Uterus (tissue), 4 donors: ENCODE results near the gene DPEP1. TPM values are rescaled to one million over a fixed set of nuclear protein-coding genes. Genes with fewer than 3 reads are reported as not detected.

Experiments used
- DNase-seq, 2 donors: peaks; one replicate each; pipeline ENCODE4 v3.0.0-alpha.2; 2019 to 2020
- H3K27ac ChIP-seq, 2 donors: fragments of 200-600 bp; sonication (generic); 1 replicate in 1 of 2; 2 replicates in 1 of 2; pipeline ENCODE4 v1.5.1; 2016 to 2018
- H3K27me3 ChIP-seq, 2 donors: fragments of 200-600 bp; sonication (generic); one replicate each; pipeline ENCODE4 v1.5.1; 2018 to 2019; ENCODE audit warnings: control low read depth in 1 of 2
- H3K36me3 ChIP-seq, 2 donors: fragments of 200-600 bp; sonication (generic); one replicate each; pipeline ENCODE4 v1.5.1; 2019; ENCODE audit warnings: control low read depth in 1 of 2
- H3K4me1 ChIP-seq, 2 donors: fragments of 200-600 bp; sonication (generic); one replicate each; pipeline ENCODE4 v1.5.1; 2018 to 2019; ENCODE audit warnings: control low read depth in 1 of 2
- H3K4me3 ChIP-seq, 2 donors: fragments of 200-600 bp; sonication (generic); 1 replicate in 1 of 2; 2 replicates in 1 of 2; pipeline ENCODE4 v1.5.1; 2018 to 2019; ENCODE audit warnings: mild to moderate bottlenecking in 1 of 2
- H3K9me3 ChIP-seq, 2 donors: fragments of 200-600 bp; sonication (generic); one replicate each; pipeline ENCODE4 v1.5.1; 2019; ENCODE audit warnings: control low read depth in 1 of 2
- POLR2A ChIP-seq, 2 donors: fragments of 450-650 bp; IDR thresholded peaks; one replicate each; pipeline ENCODE4 v1.6.1; 2016; ENCODE audit warnings: antibody characterized with exemption in 2 of 2, mild to moderate bottlenecking in 1 of 2, moderate library complexity in 1 of 2
- intact Hi-C: fragments of 100-400 bp; cut with DNase I; formaldehyde crosslinking; loops from one replicate; pipeline ENCODE4 v1.15.1; 2023; ENCODE audit warnings: low total_unique reads
- total RNA-seq, 4 donors: library from RNA; depleted of rRNA in 3 of 4; stranded (reverse); fragments of >200 nt in 3 of 4; gene quantifications; one replicate each; pipeline versions ENCODE4 v1.1.0 to v1.2.4, GENCODE V29; 2014 to 2023
- TF ChIP-seq, protein P1 (sequence below), 4 experiments: fragments of 200-600 bp in 2 of 4; fragments of 450-650 bp in 2 of 4; sonication (generic) in 2 of 4; IDR thresholded peaks; one replicate each; pipeline ENCODE4 v1.5.1; 2016 to 2019; ENCODE audit warnings: antibody characterized with exemption in 4 of 4, mild to moderate bottlenecking in 2 of 4, moderate library complexity in 1 of 4
- donor health status: DM: yes; HTN: yes; CAD: no.

DPEP1 gene
- 1 to 10 TPM in 2 of 4 donors, not detected in 2; 1.0 to 5.5 TPM for total RNA-seq

DNA sequence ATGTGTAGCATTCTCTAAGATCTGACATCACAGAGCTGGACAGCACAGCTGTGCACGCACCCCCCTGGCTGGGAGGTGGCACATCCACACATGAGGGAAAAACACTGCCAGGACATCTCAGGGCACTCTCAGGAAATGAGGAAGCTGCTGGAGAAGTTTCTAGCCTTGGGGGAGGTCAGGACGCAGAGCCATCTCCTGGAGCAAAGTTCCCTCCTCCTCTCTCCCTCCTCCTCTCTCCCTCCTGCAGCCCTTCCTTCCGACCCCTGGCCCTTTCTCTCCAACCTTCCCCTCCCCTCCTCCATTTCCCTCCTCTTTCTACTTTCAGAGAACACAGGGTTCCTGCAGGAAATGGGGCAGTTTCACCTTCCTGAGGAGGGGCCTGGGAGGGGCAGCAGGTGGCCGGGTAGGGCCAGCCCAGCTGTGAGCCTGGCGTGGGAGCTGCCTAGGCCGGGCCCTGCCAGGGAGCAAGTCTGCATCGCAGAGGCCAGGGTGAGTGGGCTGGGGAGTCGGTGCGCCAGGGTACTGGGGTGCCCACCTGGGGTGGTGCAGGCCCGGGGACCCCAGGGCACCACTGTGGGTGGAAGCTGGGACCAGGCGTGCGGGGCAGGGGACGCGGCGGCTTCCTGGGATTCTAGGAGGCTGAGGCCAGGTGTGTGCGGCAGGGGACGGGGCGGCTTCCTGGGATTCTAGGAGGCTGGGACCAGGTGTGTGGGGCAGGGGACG lies at the start of gene DPEP1:
Gene DPEP1 (plus strand): TSS at position 412 of the 723 bp plus-strand sequence. CDS start 16,769 bp downstream, outside the sequence.
- no peaks in the 10 kb centered on the region for H3K36me3 ChIP-seq
- no peak for DNase-seq
- no peaks in the 10 kb centered on the region for H3K27me3 ChIP-seq
- H3K27ac ChIP-seq: no peak within 1 kb of the TSS
- no peaks in the 10 kb centered on the region for H3K4me1 ChIP-seq
- TF ChIP-seq POLR2A (IDR thresholded peaks at IDR 0.05): no peak
- TF ChIP-seq, protein P1, sequence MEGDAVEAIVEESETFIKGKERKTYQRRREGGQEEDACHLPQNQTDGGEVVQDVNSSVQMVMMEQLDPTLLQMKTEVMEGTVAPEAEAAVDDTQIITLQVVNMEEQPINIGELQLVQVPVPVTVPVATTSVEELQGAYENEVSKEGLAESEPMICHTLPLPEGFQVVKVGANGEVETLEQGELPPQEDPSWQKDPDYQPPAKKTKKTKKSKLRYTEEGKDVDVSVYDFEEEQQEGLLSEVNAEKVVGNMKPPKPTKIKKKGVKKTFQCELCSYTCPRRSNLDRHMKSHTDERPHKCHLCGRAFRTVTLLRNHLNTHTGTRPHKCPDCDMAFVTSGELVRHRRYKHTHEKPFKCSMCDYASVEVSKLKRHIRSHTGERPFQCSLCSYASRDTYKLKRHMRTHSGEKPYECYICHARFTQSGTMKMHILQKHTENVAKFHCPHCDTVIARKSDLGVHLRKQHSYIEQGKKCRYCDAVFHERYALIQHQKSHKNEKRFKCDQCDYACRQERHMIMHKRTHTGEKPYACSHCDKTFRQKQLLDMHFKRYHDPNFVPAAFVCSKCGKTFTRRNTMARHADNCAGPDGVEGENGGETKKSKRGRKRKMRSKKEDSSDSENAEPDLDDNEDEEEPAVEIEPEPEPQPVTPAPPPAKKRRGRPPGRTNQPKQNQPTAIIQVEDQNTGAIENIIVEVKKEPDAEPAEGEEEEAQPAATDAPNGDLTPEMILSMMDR (IDR thresholded peaks at IDR 0.05): no peak
- no peak within 1 kb of the TSS for H3K4me3 ChIP-seq
- intact Hi-C loops: no loop called here
- no peaks in the 10 kb centered on the region for H3K9me3 ChIP-seq

DNA sequence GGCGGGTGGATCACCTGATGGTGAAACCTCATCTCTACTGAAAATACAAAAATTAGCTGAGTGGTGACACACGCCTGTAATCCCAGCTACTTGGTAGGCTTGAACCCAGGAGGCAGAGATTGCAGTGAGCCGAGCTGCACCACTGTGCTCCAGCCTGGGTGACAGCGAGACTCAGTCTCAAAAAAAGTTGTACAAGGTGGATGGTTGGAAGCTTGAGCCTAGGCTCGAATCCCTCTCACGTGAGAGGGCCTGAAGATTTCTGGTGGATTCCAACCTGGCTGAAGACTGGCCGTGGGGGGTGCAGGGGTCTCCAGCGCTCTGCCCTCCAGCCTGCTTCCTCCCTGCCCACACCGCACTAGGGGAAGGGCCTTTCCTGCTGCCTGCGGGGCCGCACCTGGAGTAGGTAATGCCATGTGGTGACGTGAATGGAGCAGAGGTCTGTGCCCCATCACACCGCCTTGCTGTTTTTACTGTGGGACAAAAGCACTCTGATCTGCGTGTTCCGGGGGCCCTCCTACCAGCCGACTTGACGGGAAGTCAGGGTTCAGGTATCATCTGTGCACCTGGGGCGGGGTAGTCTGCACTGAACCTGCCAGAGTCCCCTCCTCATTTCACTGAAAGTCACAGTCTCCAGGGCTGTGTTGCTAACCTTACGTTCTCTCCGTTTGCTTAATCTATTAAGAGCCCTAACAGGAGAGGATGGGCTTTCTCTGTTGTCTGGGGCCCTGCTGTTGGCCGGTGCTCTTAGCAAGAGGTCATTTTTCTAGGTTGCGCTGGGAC lies 48.8 kb upstream of the DPEP1 start:
- intact Hi-C loops: no loop called here
- Histone ChIP-seq H3K36me3 (no peaks in the 10 kb centered on the region), H3K4me1 (peaks cover 0 to 15% of the 10 kb centered on the region in 2 donors), H3K27ac (no peak overlapping the region), H3K27me3 (no peaks in the 10 kb centered on the region), H3K9me3 (no peaks in the 10 kb centered on the region), H3K4me3 (no peak overlapping the region)
- DNase-seq: no peak
- TF ChIP-seq, protein P1 (IDR thresholded peaks at IDR 0.05): no peak
- no peak for TF ChIP-seq POLR2A (IDR thresholded peaks at IDR 0.05)

DNA sequence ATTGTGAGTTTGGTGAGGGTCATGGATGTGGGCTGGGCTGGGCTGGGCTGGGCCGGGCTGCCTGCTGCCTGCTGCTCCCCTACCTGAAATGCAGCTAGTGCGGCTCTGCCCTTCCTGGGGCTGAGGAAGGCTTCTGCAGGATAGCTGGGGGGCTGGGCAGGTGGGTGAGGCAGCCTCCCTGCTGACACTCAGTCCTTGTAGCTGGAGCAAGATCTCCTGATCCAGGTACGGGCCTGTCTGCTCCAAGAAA lies 48.3 kb upstream of the DPEP1 start:
- H3K27me3 ChIP-seq: no peaks in the 10 kb centered on the region
- no peak overlapping the region for H3K4me3 ChIP-seq
- DNase-seq: no peak
- H3K4me1 ChIP-seq: peaks cover 0 to 13% of the 10 kb centered on the region in 2 donors
- H3K9me3 ChIP-seq: no peaks in the 10 kb centered on the region
- TF ChIP-seq, protein P1 (IDR thresholded peaks at IDR 0.05): no peak
- no peak for TF ChIP-seq POLR2A (IDR thresholded peaks at IDR 0.05)
- H3K36me3 ChIP-seq: no peaks in the 10 kb centered on the region
- H3K27ac ChIP-seq: no peak overlapping the region
- intact Hi-C loops: no loop called here

DNA sequence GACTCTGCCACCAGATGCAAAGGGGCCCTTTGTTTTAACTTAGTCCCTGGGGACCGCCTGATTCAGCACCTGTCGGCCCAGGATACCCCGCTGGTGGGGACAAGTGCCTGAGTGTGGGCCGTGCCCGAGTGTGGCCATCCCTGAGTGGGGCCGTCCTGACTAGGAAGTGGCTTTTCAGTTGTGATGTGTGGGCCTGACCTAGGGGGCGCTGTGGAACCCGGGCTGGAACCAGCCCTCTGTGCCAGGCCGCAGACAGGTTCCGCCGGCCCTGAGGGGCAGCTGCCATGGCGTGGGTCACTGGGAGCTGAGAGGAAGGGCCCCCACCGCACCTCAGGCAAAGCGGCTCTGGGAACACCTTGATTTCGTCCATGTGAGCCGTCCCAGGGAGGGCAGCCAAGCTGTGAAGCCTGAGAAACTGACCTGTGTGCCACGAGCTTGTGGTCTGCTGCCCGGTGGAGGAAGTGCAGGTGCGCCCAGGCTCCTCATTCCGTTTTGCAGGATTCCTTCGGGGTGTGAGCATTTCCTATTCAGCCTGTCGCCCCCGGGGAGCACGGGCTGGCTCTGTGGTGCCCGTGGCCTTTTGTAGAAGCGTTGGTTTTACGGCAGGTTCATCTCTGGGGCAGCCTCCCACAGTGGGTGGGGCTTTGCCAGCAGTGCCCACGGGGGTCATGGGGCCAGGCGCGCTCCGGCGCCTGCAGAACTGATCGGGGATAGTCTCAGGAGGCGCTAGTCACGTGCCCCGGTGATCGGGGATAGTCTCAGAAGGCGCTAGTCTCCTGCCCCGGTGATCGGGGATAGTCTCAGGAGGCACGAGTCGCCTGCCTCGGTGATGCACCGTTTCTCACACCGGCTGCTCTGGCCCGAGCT lies 47.7 kb upstream of the DPEP1 start:
- H3K4me3 ChIP-seq: no peak overlapping the region
- H3K4me1 ChIP-seq: peaks cover 0 to 13% of the 10 kb centered on the region in 2 donors
- no peak overlapping the region for H3K27ac ChIP-seq
- no peaks in the 10 kb centered on the region for H3K27me3 ChIP-seq
- no peaks in the 10 kb centered on the region for H3K36me3 ChIP-seq
- TF ChIP-seq POLR2A (IDR thresholded peaks at IDR 0.05): no peak
- TF ChIP-seq, protein P1 (IDR thresholded peaks at IDR 0.05): peak in 2 of 4 experiments; percentile 13
- no peak for DNase-seq
- intact Hi-C loops: no loop called here
- H3K9me3 ChIP-seq: no peaks in the 10 kb centered on the region
